AG04450 (cell line): Measurements from ENCODE around the gene NKTR. TPM values are rescaled to one million over a fixed set of nuclear protein-coding genes. Genes with fewer than 3 reads are reported as not detected.

Experiments used
- CTCF ChIA-PET: fragments of 300-600, 350-600 bp; formaldehyde crosslinking; extraction: SDS; loops from one replicate; lab custom pipeline; 2022; ENCODE audit warnings: antibody characterized with exemption, inconsistent platforms; lab: Charles Lee
- POLR2A ChIA-PET: fragments of 350-600 bp; formaldehyde crosslinking; extraction: SDS; loops from one replicate; lab custom pipeline; 2021; ENCODE audit warnings: antibody characterized with exemption, inconsistent platforms; lab: Yijun Ruan, JAX
- DNase-seq: peaks from one replicate; pipeline ENCODE4 v3.0.0-alpha.2; 2011; ENCODE audit warnings: low read depth, low spot score
- H3K27ac ChIP-seq: one replicate; pipeline ENCODE4 v1.5.1; 2012; ENCODE audit warnings: low read depth, low read length, control low read depth
- H3K27me3 ChIP-seq: one replicate; pipeline ENCODE4 v1.6.0; 2012; ENCODE audit warnings: low read length; ENCODE audit not compliant: control insufficient read depth, insufficient read depth
- H3K4me3 ChIP-seq: 2 replicates; pipeline ENCODE4 v1.5.1; 2011; ENCODE audit warnings: mild to moderate bottlenecking, low read depth, low read length, control low read depth
- H3K9me3 ChIP-seq: 2 replicates; pipeline ENCODE4 v1.5.1; 2012; ENCODE audit warnings: low read length; ENCODE audit not compliant: control insufficient read depth, insufficient read depth
- CTCF ChIP-seq: IDR thresholded peaks from 2 replicates; pipeline ENCODE4 v1.5.1; 2011; ENCODE audit warnings: low read depth, low read length, control low read depth, inconsistent platforms
- polyA plus RNA-seq: library from polyadenylated mRNA; depleted of rRNA; stranded (reverse); fragments of >200 nt; gene quantifications from 2 replicates; pipeline ENCODE4 v1.2.3, GENCODE V29; 2011

The NKTR gene
- polyA plus RNA-seq, 1 experiment: 56.2 TPM

GRCh38 chr3:42667523-42668412 lies 67.3 kb downstream of the NKTR start:
- DNase-seq: no peak
- no peak for TF ChIP-seq CTCF
- ChIA-PET POLR2A (no interaction called here), CTCF (no interaction called here)
- Histone ChIP-seq H3K27me3 (peaks cover 11% of the 10 kb centered on the region), H3K4me3 (no peak overlapping the region), H3K9me3 (peaks cover 10% of the 10 kb centered on the region), H3K27ac (no peak overlapping the region)

- H3K4me3 ChIP-seq: no peak overlapping the region
- H3K9me3 ChIP-seq: peaks cover 10% of the 10 kb centered on the region
- no peak for DNase-seq
- H3K27ac ChIP-seq: no peak overlapping the region
- peaks cover 14% of the 10 kb centered on the region for H3K27me3 ChIP-seq
- ChIA-PET CTCF (no interaction called here), POLR2A (no interaction called here)
- TF ChIP-seq CTCF: no peak
Measured at GRCh38 chr3:42668413-42668760, 67.9 kb downstream of the NKTR start.

- Histone ChIP-seq H3K27me3 (peaks cover 14% of the 10 kb centered on the region), H3K27ac (no peak overlapping the region), H3K9me3 (peaks cover 10% of the 10 kb centered on the region), H3K4me3 (no peak overlapping the region)
- POLR2A ChIA-PET: interaction anchor here (1.0 kb wide), 1 partner anchor 15 kb away, joined by 4 read pairs; the partner anchor contains the start of gene ZBTB47
- DNase-seq: no peak
- TF ChIP-seq CTCF: no peak
- CTCF ChIA-PET: no interaction called here
Measured at GRCh38 chr3:42668793-42669217, 68.3 kb downstream of the NKTR start.

GRCh38 chr3:42670051-42670576 lies 69.6 kb downstream of the NKTR start:
- CTCF ChIA-PET: no interaction called here
- no peak for DNase-seq
- no peak for TF ChIP-seq CTCF

GRCh38 chr3:42670670-42671069 lies 70.2 kb downstream of the NKTR start:
- Histone ChIP-seq H3K27ac (no peak overlapping the region), H3K9me3 (peaks cover 10% of the 10 kb centered on the region), H3K27me3 (peaks cover 14% of the 10 kb centered on the region), H3K4me3 (no peak overlapping the region)
- no peak for TF ChIP-seq CTCF
- ChIA-PET POLR2A (no interaction called here), CTCF (no interaction called here)
- DNase-seq: no peak

More at GRCh38 chr3:42670051-42670576, 69.6 kb downstream of the NKTR start:
- Histone ChIP-seq H3K27ac (no peak overlapping the region), H3K27me3 (peaks cover 14% of the 10 kb centered on the region), H3K9me3 (peaks cover 10% of the 10 kb centered on the region), H3K4me3 (no peak overlapping the region)
- POLR2A ChIA-PET: interaction anchor here (1.0 kb wide), 1 partner anchor 16 kb away, joined by 4 read pairs; the partner anchor contains the start of gene ZBTB47
